H9 (cell line): ENCODE data around the gene C10orf71. TPM values are rescaled to one million over a fixed set of nuclear protein-coding genes. Genes with fewer than 3 reads are reported as not detected.

ENCODE experiments used
- DNase-seq: peaks from one replicate; pipeline ENCODE4 v3.0.0-alpha.2; 2017
- H2AFZ ChIP-seq: one replicate; pipeline ENCODE4 v1.6.1; 2013; ENCODE audit warnings: mild to moderate bottlenecking, low read length, control low read depth, moderate library complexity
- H2AK5ac ChIP-seq: 2 replicates; pipeline ENCODE4 v1.6.1; 2013; ENCODE audit warnings: low read length, control low read depth, mixed read lengths; ENCODE audit not compliant: insufficient read length
- H2BK120ac ChIP-seq: one replicate; pipeline ENCODE4 v1.6.1; 2013; ENCODE audit warnings: low read depth, mild to moderate bottlenecking, low read length, control low read depth, inconsistent platforms; ENCODE audit not compliant: poor library complexity, severe bottlenecking
- H2BK12ac ChIP-seq: 2 replicates; pipeline ENCODE4 v1.6.1; 2013; ENCODE audit warnings: low read length, control low read depth, mixed read lengths, low read depth; ENCODE audit not compliant: insufficient read length
- H2BK15ac ChIP-seq: 2 replicates; pipeline ENCODE4 v1.6.1; 2013; ENCODE audit warnings: low read depth, low read length, control low read depth
- H2BK20ac ChIP-seq: one replicate; pipeline ENCODE4 v1.6.1; 2013; ENCODE audit warnings: low read depth, mild to moderate bottlenecking, low read length, control low read depth, inconsistent platforms; ENCODE audit not compliant: poor library complexity, severe bottlenecking
- H2BK5ac ChIP-seq: 2 replicates; pipeline ENCODE4 v1.6.1; 2013; ENCODE audit warnings: low read length, control low read depth, mixed read lengths; ENCODE audit not compliant: insufficient read length
- H3K14ac ChIP-seq: 2 replicates; pipeline ENCODE4 v1.6.1; 2013; ENCODE audit warnings: low read length, control low read depth; ENCODE audit not compliant: insufficient read depth
- H3K18ac ChIP-seq: 2 replicates; pipeline ENCODE4 v1.6.1; 2013; ENCODE audit warnings: low read depth, mild to moderate bottlenecking, mixed read lengths, low read length, control low read depth; ENCODE audit not compliant: insufficient read length
- H3K23ac ChIP-seq: 2 replicates; pipeline ENCODE4 v1.6.1; 2013; ENCODE audit warnings: low read length, control low read depth, mixed read lengths, low read depth; ENCODE audit not compliant: insufficient read length
- H3K23me2 ChIP-seq: 2 replicates; pipeline ENCODE4 v1.6.1; 2013; ENCODE audit warnings: low read depth, mild to moderate bottlenecking, mixed read lengths, low read length, control low read depth; ENCODE audit not compliant: insufficient read length, poor library complexity, severe bottlenecking
- H3K27ac ChIP-seq: 2 replicates; pipeline ENCODE4 v1.5.1; 2013; ENCODE audit warnings: low read length, control low read depth, mixed read lengths, low read depth; ENCODE audit not compliant: insufficient read length
- H3K27me3 ChIP-seq: 2 replicates; pipeline ENCODE4 v1.6.1; 2013; ENCODE audit warnings: low read length, control low read depth, inconsistent platforms; ENCODE audit not compliant: insufficient read depth
- H3K4ac ChIP-seq: 2 replicates; pipeline ENCODE4 v1.6.1; 2013; ENCODE audit warnings: low read depth, mild to moderate bottlenecking, control low read depth, inconsistent platforms, low read length, moderate library complexity
- H3K4me1 ChIP-seq: 2 replicates; pipeline ENCODE4 v1.6.1; 2013; ENCODE audit warnings: low read length, control low read depth, inconsistent platforms; ENCODE audit not compliant: insufficient read depth
- H3K4me2 ChIP-seq: 2 replicates; pipeline ENCODE4 v1.6.1; 2013; ENCODE audit warnings: low read length, control low read depth, mixed read lengths; ENCODE audit not compliant: insufficient read length, insufficient read depth
- H3K56ac ChIP-seq: 2 replicates; pipeline ENCODE4 v1.6.1; 2013; ENCODE audit warnings: low read depth, mild to moderate bottlenecking, mixed read lengths, low read length, control low read depth; ENCODE audit not compliant: insufficient read length
- H3K79me1 ChIP-seq: 2 replicates; pipeline ENCODE4 v1.6.1; 2013; ENCODE audit warnings: low read depth, mild to moderate bottlenecking, moderate library complexity, low read length, control low read depth, inconsistent platforms; ENCODE audit not compliant: insufficient read depth, poor library complexity, severe bottlenecking
- H3K79me2 ChIP-seq: 2 replicates; pipeline ENCODE4 v1.6.1; 2013; ENCODE audit warnings: low read length, control low read depth, inconsistent platforms; ENCODE audit not compliant: insufficient read depth
- H3K9ac ChIP-seq: 2 replicates; pipeline ENCODE4 v1.6.1; 2013; ENCODE audit warnings: low read length, control low read depth, mixed read lengths; ENCODE audit not compliant: insufficient read length; ENCODE audit errors: extremely low read depth
- H3K9me3 ChIP-seq: one replicate; pipeline ENCODE4 v1.6.1; 2013; ENCODE audit warnings: low read depth, low read length, inconsistent platforms; ENCODE audit not compliant: control insufficient read depth
- H3T11ph ChIP-seq: one replicate; pipeline ENCODE4 v1.6.1; 2013; ENCODE audit warnings: mild to moderate bottlenecking, low read length, control low read depth, inconsistent platforms
- H4K20me1 ChIP-seq: one replicate; pipeline ENCODE4 v1.6.1; 2013; ENCODE audit not compliant: control insufficient read depth, insufficient read length, insufficient read depth
- H4K5ac ChIP-seq: 2 replicates; pipeline ENCODE4 v1.6.1; 2013; ENCODE audit warnings: low read depth, mild to moderate bottlenecking, mixed read lengths, low read length, control low read depth; ENCODE audit not compliant: insufficient read length
- H4K8ac ChIP-seq: replicated peaks from 2 replicates; pipeline ENCODE4 v1.6.1; 2013; ENCODE audit warnings: low read length, control low read depth, mixed read lengths, low read depth; ENCODE audit not compliant: insufficient read length
- H4K91ac ChIP-seq: 2 replicates; pipeline ENCODE4 v1.6.1; 2013; ENCODE audit warnings: low read depth, mild to moderate bottlenecking, moderate library complexity, mixed read lengths, low read length, control low read depth; ENCODE audit not compliant: insufficient read length
- H3K27ac Mint-ChIP-seq, 3 experiments: 2 replicates in 2 of 3; 3 replicates in 1 of 3; pipeline ENCODE4 v1.8.0; 2020 to 2021; ENCODE audit warnings: mixed read lengths in 3 of 3, mild to moderate bottlenecking in 1 of 3, moderate library complexity in 1 of 3
- H3K27me3 Mint-ChIP-seq: 2 replicates; pipeline ENCODE4 v1.8.0; 2021; ENCODE audit warnings: low read depth, mild to moderate bottlenecking, moderate library complexity, mixed read lengths
- H3K36me3 Mint-ChIP-seq, 3 experiments: 2 replicates in 2 of 3; 3 replicates in 1 of 3; pipeline ENCODE4 v1.8.0; 2020 to 2021; ENCODE audit warnings: low read depth in 3 of 3, mixed read lengths in 3 of 3; ENCODE audit not compliant: insufficient read depth in 1 of 3
- H3K4me1 Mint-ChIP-seq, 2 experiments: 2 replicates each; pipeline ENCODE4 v1.8.0; 2020; ENCODE audit warnings: mixed read lengths in 2 of 2
- H3K4me3 Mint-ChIP-seq, 2 experiments: 2 replicates in 1 of 2; 3 replicates in 1 of 2; pipeline ENCODE4 v1.8.0; 2020 to 2021; ENCODE audit warnings: mild to moderate bottlenecking in 2 of 2, mixed read lengths in 2 of 2, moderate library complexity in 1 of 2
- H3K9me3 Mint-ChIP-seq, 2 experiments: 2 replicates in 1 of 2; 3 replicates in 1 of 2; pipeline ENCODE4 v1.8.0; 2020; ENCODE audit warnings: mild to moderate bottlenecking in 2 of 2, mixed read lengths in 2 of 2, moderate library complexity in 1 of 2
- CTCF ChIP-seq: fragments of 200-600 bp; sonication (generic); conservative IDR thresholded peaks from 3 replicates; pipeline ENCODE4 v1.8.0; 2021; ENCODE audit warnings: antibody characterized with exemption, mild to moderate bottlenecking
- WGBS: extraction: QIAGEN DNeasy Blood & Tissue Kit; methylation state at CpG from one replicate; pipeline ENCODE4 v1.1.7; 2013; ENCODE audit warnings: missing lambda C conversion rate, low lambda C conversion rate, mixed read lengths; ENCODE audit not compliant: insufficient read length; ENCODE audit errors: extremely low coverage; 5-methylcytosine and 5-hydroxymethylcytosine counted together
- total RNA-seq: library from RNA; stranded (reverse); gene quantifications from 2 replicates; pipeline ENCODE4 v1.2.1, GENCODE V29; 2021

The C10orf71 gene
- total RNA-seq, 1 experiment from 2014 or later: not detected

GRCh38 chr10:49252313-49253034, 46.5 kb upstream of the C10orf71 start:
- Histone ChIP-seq H3K14ac (no peak overlapping the region), H3K23me2 (no peaks in the 10 kb centered on the region), H4K8ac (no peak overlapping the region), H3K27me3 (no peaks in the 10 kb centered on the region), H4K20me1 (peaks cover 2% of the 10 kb centered on the region), H3K79me2 (no peaks in the 10 kb centered on the region), H3K18ac (no peak overlapping the region), H2BK12ac (no peak overlapping the region), H3K4me2 (no peak overlapping the region), H2BK20ac (no peak overlapping the region), H2BK5ac (no peak overlapping the region), H3T11ph (no peak overlapping the region), H2BK120ac (no peak overlapping the region), H2AFZ (no peak overlapping the region), H3K79me1 (no peaks in the 10 kb centered on the region), H3K27ac (no peak overlapping the region), H3K9me3 (no peaks in the 10 kb centered on the region), H4K5ac (no peak overlapping the region), H2AK5ac (no peak overlapping the region), H3K23ac (no peak overlapping the region), H3K4me1 (no peaks in the 10 kb centered on the region), H3K4ac (no peak overlapping the region), H3K56ac (no peak overlapping the region), H3K9ac (no peak overlapping the region), H4K91ac (no peak overlapping the region), H2BK15ac (no peak overlapping the region)
- H3K4me1 Mint-ChIP-seq: no peaks in the 10 kb centered on the region
- no CpG with 5 or more reads among the region's 11 CpGs for WGBS
- peaks cover 3% of the 10 kb centered on the region in 2 experiments; a peak in 2 of 5 replicates for H3K9me3 Mint-ChIP-seq
- H3K27me3 Mint-ChIP-seq: peaks cover 24% of the 10 kb centered on the region
- no peaks in the 10 kb centered on the region for H3K36me3 Mint-ChIP-seq
- no peak for DNase-seq
- no peak overlapping the region for H3K27ac Mint-ChIP-seq
- H3K4me3 Mint-ChIP-seq: no peak overlapping the region
- TF ChIP-seq CTCF: no peak
